Measurements from ENCODE around the gene AVP.

- TF ChIP-seq, protein P1, sequence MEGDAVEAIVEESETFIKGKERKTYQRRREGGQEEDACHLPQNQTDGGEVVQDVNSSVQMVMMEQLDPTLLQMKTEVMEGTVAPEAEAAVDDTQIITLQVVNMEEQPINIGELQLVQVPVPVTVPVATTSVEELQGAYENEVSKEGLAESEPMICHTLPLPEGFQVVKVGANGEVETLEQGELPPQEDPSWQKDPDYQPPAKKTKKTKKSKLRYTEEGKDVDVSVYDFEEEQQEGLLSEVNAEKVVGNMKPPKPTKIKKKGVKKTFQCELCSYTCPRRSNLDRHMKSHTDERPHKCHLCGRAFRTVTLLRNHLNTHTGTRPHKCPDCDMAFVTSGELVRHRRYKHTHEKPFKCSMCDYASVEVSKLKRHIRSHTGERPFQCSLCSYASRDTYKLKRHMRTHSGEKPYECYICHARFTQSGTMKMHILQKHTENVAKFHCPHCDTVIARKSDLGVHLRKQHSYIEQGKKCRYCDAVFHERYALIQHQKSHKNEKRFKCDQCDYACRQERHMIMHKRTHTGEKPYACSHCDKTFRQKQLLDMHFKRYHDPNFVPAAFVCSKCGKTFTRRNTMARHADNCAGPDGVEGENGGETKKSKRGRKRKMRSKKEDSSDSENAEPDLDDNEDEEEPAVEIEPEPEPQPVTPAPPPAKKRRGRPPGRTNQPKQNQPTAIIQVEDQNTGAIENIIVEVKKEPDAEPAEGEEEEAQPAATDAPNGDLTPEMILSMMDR (IDR thresholded peaks at IDR 0.05): no peak
- TF ChIP-seq ZFX (IDR thresholded peaks at IDR 0.05; ENCODE audit: borderline replicate concordance): no peak
These were observed 39.0 kb upstream of the AVP start for GRCh38 chr20:3123542-3123941.

Measured in 22Rv1 (cell line).